K562 (cell line): ENCODE data around the gene CCSER1.

Experiments
- CTCF ChIP-seq, 3 experiments: IDR thresholded peaks in 2 of 3; conservative IDR thresholded peaks in 1 of 3; 2 replicates each; pipeline ENCODE4 v1.5.1; 2011 to 2012; ENCODE audit warnings: low read length in 3 of 3, mild to moderate bottlenecking in 3 of 3, control low read depth in 2 of 3, improper control_type of control experiment in 1 of 3, inconsistent platforms in 1 of 3, low read depth in 1 of 3, mixed read lengths in 1 of 3, moderate library complexity in 1 of 3; ENCODE audit not compliant: insufficient read depth in 2 of 3
- HDGF ChIP-seq: fragments of 450-650 bp; IDR thresholded peaks from 2 replicates; pipeline ENCODE4 v1.6.1; 2016
- KLF6 ChIP-seq: fragments of 250-450 bp; sonication (Bioruptor Pico); IDR thresholded peaks from 2 replicates; pipeline ENCODE4 v1.4.0; 2020; ENCODE audit warnings: mild to moderate bottlenecking, moderate library complexity, borderline replicate concordance
- NCOA2 ChIP-seq, 2 experiments: fragments of 450-650 bp; IDR thresholded peaks; 2 replicates each; pipeline ENCODE4 v1.6.1; 2018; ENCODE audit warnings: mild to moderate bottlenecking in 2 of 2, moderate library complexity in 1 of 2; ENCODE audit not compliant: partially characterized antibody in 2 of 2
- RAD21 ChIP-seq, 2 experiments: fragments of 250-450 bp in 1 of 2; fragments of 450-650 bp in 1 of 2; sonication (Bioruptor Pico) in 1 of 2; formaldehyde crosslinking in 1 of 2; IDR thresholded peaks in 1 of 2; conservative IDR thresholded peaks in 1 of 2; 2 replicates each; pipeline versions ENCODE4 v1.4.0 to v1.8.0; 2020 to 2022; ENCODE audit warnings: mild to moderate bottlenecking in 2 of 2, moderate library complexity in 1 of 2
- RHOXF2B ChIP-seq: fragments of 250-450 bp; sonication (Bioruptor Pico); conservative IDR thresholded peaks from 2 replicates; pipeline ENCODE4 v1.5.1; 2021
- SETDB1 ChIP-seq: IDR thresholded peaks from one replicate; pipeline ENCODE4 v1.6.1; 2012; ENCODE audit warnings: low read length, control low read depth, inconsistent platforms
- SLC30A9 ChIP-seq: fragments of 250-450 bp; sonication (Bioruptor Pico); IDR thresholded peaks from 2 replicates; pipeline ENCODE4 v1.8.0; 2022; ENCODE audit warnings: mild to moderate bottlenecking, moderate library complexity
- XRCC5 ChIP-seq: fragments of 200-400 bp; formaldehyde crosslinking; IDR thresholded peaks from 2 replicates; pipeline ENCODE4 v1.6.1; 2017; ENCODE audit warnings: low read depth, mild to moderate bottlenecking, low read length
- ZBTB33 ChIP-seq: sonication (generic); formaldehyde crosslinking; IDR thresholded peaks from 2 replicates; pipeline ENCODE4 v1.8.1; 2023; ENCODE audit warnings: mild to moderate bottlenecking, missing genetic modification reagents
- ZNF175 ChIP-seq: fragments of 200-800 bp; sonication (Bioruptor generic); IDR thresholded peaks from 2 replicates; pipeline ENCODE4 v1.6.1; 2016; ENCODE audit warnings: low read depth, mild to moderate bottlenecking, missing genetic modification characterization, missing compliant biosample characterization

- TF ChIP-seq HDGF (no peak), CTCF (IDR thresholded peaks at IDR 0.05 in 2 of 3, conservative IDR thresholded peaks at IDR 0.05 in 1 of 3; ENCODE audit: insufficient read depth in 2 of 3, low read depth in 1 of 3, low read length in 3 of 3) (no peak), KLF6 (CRISPR knock-in tag) (no peak), ZBTB33 (CRISPR knock-in tag) (no peak), ZNF175 (no peak), SLC30A9 (CRISPR knock-in tag) (no peak), NCOA2 (IDR thresholded peaks at IDR 0.05; ENCODE audit: partially characterized antibody in 2 of 2) (no peak), RAD21 (CRISPR knock-in tag; conservative IDR thresholded peaks at IDR 0.05 in 1 of 2, IDR thresholded peaks at IDR 0.05 in 1 of 2) (no peak), XRCC5 (no peak), SETDB1 (no peak), RHOXF2B (CRISPR knock-in tag) (no peak)
Measured at GRCh38 chr4:90855111-90855510, 727.9 kb downstream of the CCSER1 start.
